ENCODE results near the gene PIP4P1.
"Not testable (repeated sequence)": the region's sequence is repeated elsewhere in the genome, so short reads cannot be mapped to it uniquely, and the experiment has no call there.

Gene PIP4P1

DNA sequence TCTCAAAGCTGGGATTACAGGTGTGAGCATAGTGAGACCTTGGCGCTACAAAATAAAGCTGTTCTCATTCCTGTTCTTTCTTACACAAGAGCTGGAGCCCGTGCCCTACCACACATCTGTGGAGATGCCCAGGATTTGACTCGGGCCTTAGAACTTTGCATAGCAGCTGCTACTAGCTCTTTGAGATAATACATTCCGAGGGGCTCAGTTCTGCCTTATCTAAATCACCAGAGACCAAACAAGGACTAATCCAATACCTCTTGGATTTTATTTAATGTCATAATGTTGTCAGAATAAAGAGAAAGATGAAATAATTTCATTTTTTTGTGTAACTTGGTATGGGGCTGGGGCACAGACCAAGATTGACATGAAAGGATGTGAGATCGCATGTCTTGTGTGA, 15.5 kb upstream of the PIP4P1 start:
- no peak for DNase-seq (ENCODE audit: low spot score)

DNA sequence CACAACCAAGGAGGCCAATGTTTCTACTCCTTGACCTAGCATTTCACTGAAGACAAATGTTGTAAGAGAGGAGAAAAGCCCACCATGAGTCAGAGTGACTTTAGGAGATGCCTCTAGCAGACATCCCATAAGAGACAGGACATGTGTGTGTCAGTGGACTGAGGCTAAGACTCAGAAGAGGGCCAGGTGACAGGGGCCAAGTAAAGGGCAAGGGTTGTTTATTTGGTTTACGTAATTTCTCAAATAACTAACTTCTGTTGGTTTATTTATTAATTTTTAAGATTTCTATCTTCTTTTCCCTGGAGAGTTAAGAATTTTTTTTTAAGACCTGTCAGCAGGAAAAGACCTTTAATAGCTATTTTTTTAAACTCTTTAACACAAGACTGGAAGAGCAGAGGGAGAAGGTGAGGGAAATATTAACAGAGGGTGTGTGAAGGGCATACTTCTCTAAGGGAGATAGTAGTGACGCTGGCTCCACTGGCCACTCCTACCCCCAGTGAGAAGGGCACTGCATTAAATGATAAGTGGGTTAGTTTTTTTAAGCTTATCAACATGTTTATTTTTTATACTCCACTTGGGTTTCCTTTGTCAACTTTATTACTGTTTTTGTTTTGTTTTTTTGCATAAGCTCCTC, 11.4 kb upstream of the PIP4P1 start:
- no peak for DNase-seq (ENCODE audit: low spot score)

DNA sequence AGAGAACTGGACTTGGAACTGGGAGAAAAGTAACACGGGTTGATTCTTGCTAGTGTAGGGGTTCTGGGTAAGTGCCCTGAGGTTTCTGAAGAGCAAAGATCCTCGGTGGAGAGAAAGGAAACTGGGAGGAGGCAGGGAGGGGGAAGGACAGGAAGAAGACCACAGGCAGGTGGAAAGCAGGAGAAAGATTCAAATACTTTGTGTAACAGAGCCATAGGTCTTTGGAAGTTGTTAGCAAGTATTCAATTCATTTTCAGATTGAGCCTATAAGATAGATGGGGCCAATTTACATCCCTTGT, 9.3 kb upstream of the PIP4P1 start:
- no peak for DNase-seq (ENCODE audit: low spot score)

DNA sequence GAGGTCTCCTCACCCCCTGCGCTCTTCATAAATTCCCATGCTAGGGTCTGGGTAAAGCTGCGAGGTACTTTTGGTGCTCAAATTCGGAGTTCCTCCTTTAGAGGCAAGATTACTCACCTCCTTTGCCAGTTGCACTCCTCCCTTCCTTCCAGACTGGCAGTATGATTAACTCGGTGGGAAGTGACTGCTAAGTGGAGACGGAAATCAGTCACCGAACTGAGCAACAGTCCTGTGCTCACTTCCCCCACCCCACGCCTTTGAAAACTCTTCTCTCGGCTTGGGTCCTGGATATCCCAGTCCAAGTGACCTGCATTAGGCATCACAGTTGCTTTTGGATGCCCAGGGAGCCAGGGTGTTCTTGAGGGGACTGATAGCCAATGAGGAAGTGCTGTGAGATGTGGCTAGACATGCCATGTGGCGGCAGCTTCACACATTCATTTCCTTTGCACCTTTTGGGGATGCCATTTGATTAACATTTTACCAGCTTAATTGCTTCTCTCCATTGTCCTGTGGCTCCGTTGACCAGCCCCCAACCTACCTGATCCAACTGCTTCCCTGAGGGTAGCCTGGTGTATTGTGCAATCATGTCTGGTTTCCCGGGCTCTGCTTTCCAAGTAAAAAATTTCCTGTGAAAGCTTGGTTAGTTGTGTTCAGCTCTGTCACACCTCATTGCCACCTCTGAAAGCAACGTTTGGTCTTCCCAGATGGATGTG, 8.8 kb upstream of the PIP4P1 start:
- DNase-seq (ENCODE audit: low spot score), result peak; percentile 64

DNA sequence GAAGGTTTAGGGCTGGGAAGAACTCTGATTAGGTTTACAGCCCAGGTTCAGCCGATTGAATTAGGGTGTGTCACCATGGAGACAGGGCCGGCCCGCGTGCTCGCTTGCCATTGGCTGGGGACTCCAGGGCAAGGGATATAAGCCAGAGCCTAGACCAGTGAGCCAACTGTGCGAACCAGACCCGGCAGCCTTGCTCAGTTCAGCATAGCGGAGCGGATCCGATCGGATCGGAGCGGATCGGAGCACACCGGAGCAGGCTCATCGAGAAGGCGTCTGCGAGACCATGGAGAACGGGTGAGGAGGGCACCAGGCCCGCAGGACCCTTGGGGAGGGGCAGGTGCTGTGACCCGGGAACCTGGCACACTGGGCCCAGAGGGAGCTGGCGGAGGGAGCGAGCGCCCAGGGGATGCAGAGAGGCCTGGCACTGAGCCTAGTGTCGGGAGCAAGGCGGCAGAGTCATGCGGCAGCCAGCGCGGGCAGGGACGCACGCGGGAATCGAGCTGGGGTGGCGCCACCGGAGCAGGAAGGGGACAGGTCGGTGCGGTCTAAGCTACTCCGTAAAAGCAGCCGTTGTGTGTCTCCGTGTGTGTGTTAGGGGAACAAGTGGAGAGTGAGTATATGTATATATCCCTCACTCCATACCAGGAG, 8.1 kb upstream of the PIP4P1 start, which contains the start of gene PNP:
Gene PNP, plus strand, starts transcription at position 165 of the 648 bp plus-strand sequence. Its CDS starts 119 bp downstream, at position 284.
- DNase-seq (ENCODE audit: low spot score), result peak; percentile 96

DNA sequence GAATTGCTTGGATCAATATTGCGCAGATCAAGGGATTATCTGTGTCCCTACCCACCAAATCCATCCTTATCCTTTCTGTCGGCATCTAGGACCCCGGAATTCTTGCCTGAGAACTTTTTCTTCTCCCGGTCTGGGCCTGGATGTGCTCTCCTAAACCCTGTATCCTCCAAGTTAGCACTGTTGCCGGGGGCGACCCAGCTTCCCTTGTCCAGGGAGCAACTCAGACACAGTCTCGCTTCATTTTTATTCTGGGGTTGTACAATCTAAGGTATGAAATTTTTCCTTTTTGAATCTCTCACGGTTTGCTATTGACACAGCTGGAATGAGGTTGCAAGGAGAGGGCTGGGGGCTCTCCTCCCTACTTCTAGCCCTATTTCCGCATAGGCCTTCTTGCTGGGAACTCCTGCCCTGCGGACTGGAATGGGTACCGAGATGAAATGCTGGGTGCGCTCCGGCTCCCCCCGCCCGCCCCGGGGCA, 7.6 kb upstream of the PIP4P1 start:
- peak; percentile 22 for DNase-seq (ENCODE audit: low spot score)

DNA sequence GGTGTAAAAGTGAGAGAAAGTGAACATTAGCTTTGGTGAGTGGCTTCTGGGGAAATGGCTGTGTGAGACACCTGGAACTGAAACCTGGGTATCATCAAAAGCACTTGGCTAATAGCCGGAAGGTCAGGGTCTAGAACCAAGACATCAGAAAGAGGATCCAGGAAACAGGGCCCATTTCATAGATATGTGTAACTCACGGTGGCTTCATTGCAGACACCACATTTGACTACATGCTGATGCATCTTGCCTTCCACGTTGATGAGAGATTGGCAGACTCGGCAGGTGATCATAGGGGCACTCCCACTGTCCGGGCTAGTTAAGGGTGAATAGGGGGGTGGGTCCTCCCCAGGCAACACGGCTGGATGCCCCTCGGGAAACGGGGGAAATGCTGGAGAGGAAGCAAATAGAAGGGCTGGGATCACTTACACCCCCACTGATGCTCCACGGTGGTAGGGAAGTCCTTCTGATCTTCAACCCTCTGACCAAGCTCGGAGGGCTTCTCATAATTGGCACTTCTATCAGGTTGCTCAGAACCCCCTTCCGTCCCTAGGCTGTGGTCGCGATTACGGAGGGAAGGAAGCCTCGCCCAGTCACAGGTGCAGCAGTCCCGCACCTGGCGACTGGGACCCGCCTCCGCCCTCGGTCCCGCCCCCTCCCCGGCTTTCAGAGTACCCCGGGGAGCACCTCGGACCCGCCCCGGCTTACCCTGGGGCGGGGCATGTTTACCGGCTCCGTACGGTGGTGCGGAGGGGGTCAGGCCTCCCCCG, 593 bp downstream of the PIP4P1 start:
- DNase-seq (ENCODE audit: low spot score), result no peak

DNA sequence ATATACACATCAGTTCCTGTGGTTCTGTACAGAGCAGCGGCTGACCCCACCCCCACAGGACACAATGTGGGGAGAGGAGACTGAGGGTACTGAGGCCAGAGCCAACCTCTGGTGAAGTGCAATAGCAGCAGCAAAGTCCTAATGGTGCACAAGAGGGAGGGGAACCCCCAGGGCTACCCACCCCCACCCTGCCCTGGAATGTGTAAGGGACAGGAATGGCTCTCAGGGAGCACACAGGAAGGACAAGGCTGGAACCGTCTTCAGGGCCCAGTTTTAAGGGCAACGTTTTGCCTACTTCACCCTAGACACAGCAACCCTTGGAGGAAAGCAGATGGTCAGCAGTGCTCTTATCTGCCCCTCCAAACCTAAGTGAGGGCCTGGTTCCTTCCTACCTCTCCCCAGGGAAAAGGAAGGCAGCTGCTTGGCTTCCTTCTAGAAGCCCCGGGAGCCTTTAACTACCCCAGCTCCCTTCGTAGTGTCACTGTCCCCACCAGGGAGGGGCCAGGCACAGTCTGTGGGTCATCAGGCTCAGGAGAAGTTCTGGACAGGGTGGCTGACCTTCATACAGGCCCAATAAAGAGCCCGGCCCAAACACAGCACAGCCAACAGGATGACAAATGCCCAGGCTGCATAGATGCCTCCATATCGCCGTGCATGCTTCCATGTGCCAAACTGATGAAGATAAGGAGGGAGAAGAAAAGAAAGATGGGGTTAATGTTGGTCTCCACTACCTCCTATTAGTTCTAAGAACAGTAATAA, 3.0 kb downstream of the PIP4P1 start:
- DNase-seq (ENCODE audit: low spot score), result no peak

DNA sequence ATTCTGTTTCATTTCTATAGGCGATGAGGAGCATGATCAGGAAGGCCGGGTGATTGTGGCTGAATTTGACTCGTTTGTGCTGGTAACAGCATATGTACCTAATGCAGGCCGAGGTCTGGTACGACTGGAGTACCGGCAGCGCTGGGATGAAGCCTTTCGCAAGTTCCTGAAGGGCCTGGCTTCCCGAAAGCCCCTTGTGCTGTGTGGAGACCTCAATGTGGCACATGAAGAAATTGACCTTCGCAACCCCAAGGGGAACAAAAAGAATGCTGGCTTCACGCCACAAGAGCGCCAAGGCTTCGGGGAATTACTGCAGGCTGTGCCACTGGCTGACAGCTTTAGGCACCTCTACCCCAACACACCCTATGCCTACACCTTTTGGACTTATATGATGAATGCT, 4.3 kb downstream of the PIP4P1 start:
- no peak for DNase-seq (ENCODE audit: low spot score)

DNA sequence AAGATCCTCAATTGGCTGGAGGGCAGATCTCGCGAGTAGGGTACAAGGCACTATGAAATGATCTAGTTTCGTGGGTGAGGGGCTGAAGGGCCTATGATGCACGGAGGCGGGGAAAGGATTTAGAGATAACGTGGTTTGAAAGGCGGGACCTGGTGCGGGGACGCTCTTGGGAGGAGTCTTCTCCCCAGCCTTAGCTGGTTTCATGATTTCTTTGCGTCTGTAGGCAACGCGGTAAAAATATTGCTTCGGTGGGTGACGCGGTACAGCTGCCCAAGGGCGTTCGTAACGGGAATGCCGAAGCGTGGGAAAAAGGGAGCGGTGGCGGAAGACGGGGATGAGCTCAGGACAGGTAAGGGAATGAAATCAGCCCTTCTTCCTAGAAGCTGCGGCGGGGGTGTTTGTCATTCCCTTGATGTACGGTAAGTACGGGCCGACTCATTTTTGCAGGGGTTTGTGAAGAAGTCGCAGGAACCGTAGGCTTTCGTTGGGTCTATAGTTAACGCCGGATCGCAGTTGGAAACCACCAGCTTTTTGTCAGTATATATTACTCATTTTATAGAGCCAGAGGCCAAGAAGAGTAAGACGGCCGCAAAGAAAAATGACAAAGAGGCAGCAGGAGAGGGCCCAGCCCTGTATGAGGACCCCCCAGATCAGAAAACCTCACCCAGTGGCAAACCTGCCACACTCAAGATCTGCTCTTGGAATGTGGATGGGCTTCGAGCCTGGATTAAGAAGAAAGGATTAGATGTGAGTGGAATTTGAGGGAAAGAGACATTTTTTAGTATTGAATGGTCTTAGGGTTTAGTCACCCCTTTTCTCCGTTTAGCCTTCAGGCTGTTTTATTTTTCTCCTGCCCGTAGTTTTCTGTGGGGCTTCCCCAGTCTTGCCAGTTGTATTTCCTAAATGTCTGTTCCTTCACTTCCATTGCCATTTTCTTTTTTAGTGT, 5.6 kb downstream of the PIP4P1 start:
- DNase-seq (ENCODE audit: low spot score), result peak; percentile 78

DNA sequence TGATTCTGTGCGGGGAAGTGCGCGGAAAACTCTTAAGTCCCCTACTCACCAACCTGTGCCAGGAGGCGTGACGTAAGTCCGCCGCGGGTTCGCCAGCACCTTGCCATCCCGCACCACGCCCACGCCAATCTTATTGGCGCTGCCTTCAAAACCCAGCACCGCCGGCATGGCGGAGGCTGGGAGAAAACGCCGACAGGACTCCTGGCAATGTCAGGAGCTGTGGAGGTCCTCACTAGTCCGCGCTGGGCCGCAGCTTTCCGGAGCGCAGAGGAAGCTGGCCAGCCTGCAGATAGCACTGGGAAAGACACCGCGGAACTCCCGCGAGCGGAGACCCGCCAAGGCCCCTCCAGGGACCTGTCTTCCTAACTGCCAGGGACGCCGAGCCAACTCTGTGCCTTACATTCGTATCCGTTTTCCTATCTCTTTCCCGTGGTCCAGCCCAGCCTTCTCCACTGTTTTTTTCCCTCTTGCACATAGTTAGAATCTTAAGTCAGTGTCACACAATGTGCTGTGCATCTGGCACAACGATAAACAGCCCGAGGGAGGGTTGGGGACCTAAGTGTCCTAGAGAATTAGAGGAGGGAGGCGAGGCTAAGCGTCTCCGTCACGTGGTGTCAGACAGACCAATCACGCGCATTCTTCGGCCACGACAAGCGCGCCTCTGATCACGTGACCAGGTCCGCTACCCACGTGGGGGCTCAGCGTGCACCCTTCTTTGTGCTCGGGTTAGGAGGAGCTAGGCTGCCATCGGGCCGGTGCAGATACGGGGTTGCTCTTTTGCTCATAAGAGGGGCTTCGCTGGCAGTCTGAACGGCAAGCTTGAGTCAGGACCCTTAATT, 6.5 kb downstream of the PIP4P1 start, which contains the start of the genes APEX1 and OSGEP:
Gene APEX1, plus strand, starts transcription at position 711 of the 839 bp plus-strand sequence. CDS start 420 bp downstream, outside the sequence.
Gene OSGEP, minus strand, starts transcription at position 297 of the 839 bp plus-strand sequence. Its CDS starts 129 bp downstream, at position 168.
- DNase-seq (ENCODE audit: low spot score), result peak; percentile 97

DNA sequence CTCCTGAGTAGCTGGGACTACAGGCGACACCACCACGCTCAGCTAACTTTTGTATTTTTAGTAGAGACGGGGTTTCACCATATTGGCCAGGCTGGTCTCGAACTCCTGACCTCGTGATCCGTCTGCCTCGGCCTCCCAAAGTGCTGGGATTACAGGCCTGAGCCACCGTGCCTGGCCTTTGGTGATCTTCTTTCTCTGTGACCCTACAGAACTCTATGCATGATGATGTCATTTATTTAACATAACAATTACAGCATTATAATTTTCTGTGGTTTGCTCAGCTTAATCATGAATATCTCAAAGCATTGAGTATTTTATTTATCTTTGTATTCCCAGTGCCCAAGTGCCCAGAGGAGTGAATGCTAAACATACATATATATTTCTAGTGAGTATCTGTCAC, 8.4 kb downstream of the PIP4P1 start:
- not testable (repeated sequence) for DNase-seq (ENCODE audit: low spot score)

DNA sequence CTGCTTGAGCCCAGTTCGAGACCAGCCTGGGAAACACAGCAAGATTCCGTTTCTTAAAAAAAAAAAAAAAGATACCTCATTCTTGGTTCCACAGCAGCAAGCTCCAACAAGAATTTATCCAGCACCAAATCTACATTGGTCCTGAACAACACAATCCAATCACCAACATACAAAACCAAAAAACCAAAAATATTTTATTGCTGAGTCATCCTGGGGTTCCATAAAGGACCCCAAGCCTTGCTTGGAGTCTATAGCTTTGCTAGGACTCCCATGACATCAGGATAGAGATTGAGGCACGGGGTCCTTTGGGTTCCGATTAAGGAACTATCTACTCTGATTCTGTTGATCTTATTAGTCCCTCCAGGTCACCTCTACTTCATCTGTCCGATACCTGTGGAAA, 14.3 kb downstream of the PIP4P1 start:
- no peak for DNase-seq (ENCODE audit: low spot score)

DNA sequence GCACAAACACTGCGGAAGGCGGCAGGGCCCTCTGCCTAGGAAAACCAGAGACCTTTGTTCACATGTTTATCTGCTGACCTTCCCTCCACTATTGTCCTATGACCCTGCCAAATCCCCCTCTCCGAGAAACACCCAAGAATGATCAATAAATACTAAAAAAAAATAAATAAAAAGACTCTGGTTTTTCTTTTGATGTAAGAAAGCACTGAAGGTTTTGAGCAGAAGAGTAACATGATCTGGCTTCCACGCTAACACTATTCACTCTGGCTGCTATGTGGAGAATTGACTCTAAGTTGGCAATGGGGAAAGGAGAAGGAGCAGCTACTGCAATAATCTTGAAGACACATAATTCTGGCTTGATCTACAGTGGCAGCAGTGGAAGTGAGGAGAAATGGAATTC, 17.6 kb downstream of the PIP4P1 start:
- DNase-seq (ENCODE audit: low spot score), result not testable (repeated sequence)

DNA sequence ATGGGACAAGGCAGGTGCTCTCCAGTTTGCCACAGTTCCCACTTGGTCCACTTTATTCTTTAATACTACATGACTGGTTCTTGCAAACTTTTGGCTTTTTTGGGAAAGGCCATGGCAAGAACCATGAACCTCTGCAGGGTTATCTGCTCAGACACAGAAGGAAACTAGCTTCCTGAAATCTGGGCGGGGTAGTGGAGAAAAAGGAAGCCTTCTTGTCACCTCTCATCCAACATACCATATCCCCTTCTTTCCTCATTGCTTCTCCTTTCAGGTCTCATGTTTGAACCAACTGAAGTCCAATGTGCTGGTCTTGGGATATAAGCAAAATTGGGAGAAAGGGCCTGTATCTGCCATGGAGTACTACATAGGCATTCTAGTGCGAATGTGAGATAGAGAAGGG, 19.8 kb downstream of the PIP4P1 start:
- no peak for DNase-seq (ENCODE audit: low spot score)

DNA sequence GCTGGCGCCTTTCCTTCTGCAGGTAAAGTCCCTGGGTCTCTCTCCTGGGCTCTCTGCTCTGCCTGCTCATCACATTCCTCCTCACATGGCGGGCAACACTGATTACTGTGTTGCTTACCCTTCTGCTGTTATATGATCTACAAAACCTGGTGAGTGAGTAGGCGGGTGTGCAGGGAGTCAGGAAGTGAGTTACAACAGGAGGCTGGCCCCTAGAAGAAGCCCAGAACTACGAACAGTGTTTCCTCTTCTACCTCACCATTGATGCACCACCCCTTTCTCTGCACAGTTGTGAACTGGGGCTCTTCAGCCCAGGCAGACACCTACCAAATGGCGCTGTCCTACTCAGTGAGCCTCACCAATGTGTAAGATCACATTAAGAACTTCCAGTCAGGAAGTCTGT, 20.4 kb downstream of the PIP4P1 start:
- DNase-seq (ENCODE audit: low spot score), result no peak

DNA sequence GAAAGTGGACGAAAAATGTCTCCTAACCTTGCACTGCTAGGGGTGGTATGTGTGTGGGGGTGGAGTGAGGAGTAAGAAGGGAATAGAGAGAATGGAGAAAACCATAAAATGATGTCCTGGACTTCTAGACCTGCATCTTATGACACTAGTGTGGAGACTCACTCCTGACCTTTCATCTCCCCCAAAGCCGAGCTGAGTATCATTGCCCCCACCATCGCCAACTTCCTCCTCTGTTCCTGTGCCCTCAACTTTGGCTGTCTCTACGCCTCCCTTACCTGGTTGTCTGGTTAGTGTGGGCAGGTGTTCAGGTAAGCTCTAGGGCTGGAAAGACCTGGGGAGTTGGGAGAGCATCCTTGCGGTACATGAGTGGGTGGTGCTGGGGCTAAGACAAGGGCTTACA, 20.8 kb downstream of the PIP4P1 start:
- DNase-seq (ENCODE audit: low spot score), result no peak

DNA sequence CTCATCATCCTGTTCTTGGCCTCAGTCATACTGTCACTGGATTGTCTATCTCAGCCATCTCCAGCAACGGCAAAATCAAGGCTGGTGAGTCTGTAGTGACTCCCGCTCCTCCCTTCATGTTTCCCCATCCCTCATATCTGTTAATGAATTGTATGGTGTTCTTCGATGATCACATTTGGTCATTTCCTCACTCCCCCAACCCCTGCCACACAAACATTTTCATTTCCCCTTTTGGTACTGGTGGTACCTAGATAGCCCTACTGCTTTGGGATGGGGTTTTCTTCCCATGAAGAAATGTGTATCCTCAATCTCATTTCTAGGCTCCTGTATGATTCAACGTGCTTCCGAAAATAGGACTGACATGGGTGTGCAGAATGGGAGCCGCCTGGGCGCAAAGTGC, 22.6 kb downstream of the PIP4P1 start:
- DNase-seq (ENCODE audit: low spot score), result no peak

DNA sequence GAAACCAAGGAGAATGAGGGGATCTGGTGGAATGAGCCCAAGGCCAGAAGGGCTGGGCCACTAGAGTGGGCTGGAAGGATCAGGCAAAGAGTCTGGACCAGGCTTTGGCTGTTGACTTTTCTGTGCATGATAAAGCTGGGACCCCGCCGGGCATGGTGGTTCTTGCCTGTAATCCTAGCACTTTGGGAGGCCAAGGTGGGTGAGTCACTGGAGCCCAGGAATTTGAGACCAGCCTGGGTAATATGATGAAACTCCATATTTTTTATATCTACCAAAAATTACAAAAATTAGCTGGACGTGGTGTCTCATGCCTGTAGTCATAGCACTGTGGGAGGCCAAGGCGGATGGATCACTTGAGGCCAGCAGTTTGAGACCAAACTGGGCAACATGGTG, 24.9 kb downstream of the PIP4P1 start:
- DNase-seq (ENCODE audit: low spot score), result no peak

All from AG08396 (cell line).